GM12878 (cell line): ENCODE measurements around the gene UNK. TPM values are rescaled to one million over a fixed set of nuclear protein-coding genes. Genes with fewer than 3 reads are reported as not detected.

ENCODE experiments used
- BHLHE40 ChIP-seq, 2 experiments: fragments of 450-650 bp in 1 of 2; IDR thresholded peaks; 2 replicates each; pipeline ENCODE4 v1.6.1; 2011 to 2017; ENCODE audit warnings: low read depth in 2 of 2, borderline replicate concordance in 1 of 2, improper control_type of control experiment in 1 of 2, low read length in 1 of 2, mild to moderate bottlenecking in 1 of 2
- CTCF ChIP-seq, 3 experiments: IDR thresholded peaks in 2 of 3; conservative IDR thresholded peaks in 1 of 3; 2 replicates each; pipeline ENCODE4 v1.5.1; 2011; ENCODE audit warnings: low read depth in 3 of 3, low read length in 3 of 3, mild to moderate bottlenecking in 3 of 3, control low read depth in 2 of 3, moderate library complexity in 2 of 3, inconsistent platforms in 1 of 3, mixed read lengths in 1 of 3; ENCODE audit not compliant: control insufficient read depth in 2 of 3, insufficient read depth in 1 of 3; ENCODE audit errors: extremely low read depth in 1 of 3
- FOXM1 ChIP-seq: IDR thresholded peaks from 2 replicates; pipeline ENCODE4 v1.6.1; 2012; ENCODE audit warnings: low read depth, mild to moderate bottlenecking, inconsistent platforms, low read length, moderate library complexity
- GABPA ChIP-seq: IDR thresholded peaks from 2 replicates; pipeline ENCODE4 v1.6.1; 2014; ENCODE audit warnings: antibody characterized with exemption, low read depth, mild to moderate bottlenecking, inconsistent platforms
- MYC ChIP-seq: IDR thresholded peaks from 2 replicates; pipeline ENCODE4 v1.6.1; 2011; ENCODE audit warnings: mild to moderate bottlenecking, low read length, moderate library complexity, inconsistent platforms; ENCODE audit not compliant: insufficient read depth, insufficient replicate concordance, insufficient read length, severe bottlenecking
- NR2C2 ChIP-seq: IDR thresholded peaks from 2 replicates; pipeline ENCODE4 v1.6.1; 2011; ENCODE audit warnings: borderline replicate concordance, low read depth; ENCODE audit not compliant: control insufficient read depth, insufficient read length
- NR2F1 ChIP-seq: fragments of 450-650 bp; conservative IDR thresholded peaks from 2 replicates; pipeline ENCODE4 v1.6.1; 2017; ENCODE audit warnings: mild to moderate bottlenecking
- SIX5 ChIP-seq: IDR thresholded peaks from 2 replicates; pipeline ENCODE4 v1.6.1; 2011; ENCODE audit warnings: mild to moderate bottlenecking, low read depth, low read length, moderate library complexity; ENCODE audit not compliant: severe bottlenecking
- TCF3 ChIP-seq: IDR thresholded peaks from 2 replicates; pipeline ENCODE4 v1.6.1; 2012; ENCODE audit warnings: low read depth, mild to moderate bottlenecking, low read length, borderline replicate concordance; ENCODE audit not compliant: insufficient read depth
- ZNF24 ChIP-seq: fragments of 450-650 bp; IDR thresholded peaks from 2 replicates; pipeline ENCODE4 v1.6.1; 2017; ENCODE audit warnings: antibody characterized with exemption, mild to moderate bottlenecking
- ZNF274 ChIP-seq: IDR thresholded peaks from one replicate; pipeline ENCODE4 v1.8.0; 2011; ENCODE audit not compliant: insufficient read length, insufficient read depth
- polyA plus RNA-seq, 11 experiments: library from polyadenylated mRNA; depleted of rRNA in 4 of 11; unstranded in 6 of 11; stranded (reverse) in 5 of 11; fragments of >200 nt; fragmentation: Nextera tagmentation in 4 of 11; fragmentation: Illumina TruSeq in 1 of 11; extraction: Ambion mirVana in 4 of 11; extraction: Trizol in 1 of 11; gene quantifications; 1 replicate in 1 of 11; 2 replicates in 10 of 11; pipeline versions ENCODE4 v1.2.1 to v1.2.3, GENCODE V29; 2011 to 2016; ENCODE audit warnings: inconsistent platforms in 2 of 11, missing spikeins in 2 of 11, low read depth in 1 of 11
- total RNA-seq, 4 experiments: library from RNA; depleted of rRNA in 3 of 4; stranded (reverse); fragments of >200 nt in 3 of 4; fragmentation: Illumina TruSeq in 1 of 4; extraction: Trizol in 1 of 4; gene quantifications; 2 replicates each; pipeline versions ENCODE4 v1.2.1 to v1.2.3, GENCODE V29; 2013 to 2021
- TF ChIP-seq, protein P1 (sequence below): IDR thresholded peaks from 2 replicates; pipeline ENCODE4 v1.6.1; 2012; ENCODE audit warnings: low read length, inconsistent platforms

Gene UNK
- total and polyA plus RNA-seq, 10 of the 15 experiments (the other 5 are each of a cell fraction or from before 2014, with no cell fraction given): 8.9 to 34.5 (median 27.3) TPM

DNA sequence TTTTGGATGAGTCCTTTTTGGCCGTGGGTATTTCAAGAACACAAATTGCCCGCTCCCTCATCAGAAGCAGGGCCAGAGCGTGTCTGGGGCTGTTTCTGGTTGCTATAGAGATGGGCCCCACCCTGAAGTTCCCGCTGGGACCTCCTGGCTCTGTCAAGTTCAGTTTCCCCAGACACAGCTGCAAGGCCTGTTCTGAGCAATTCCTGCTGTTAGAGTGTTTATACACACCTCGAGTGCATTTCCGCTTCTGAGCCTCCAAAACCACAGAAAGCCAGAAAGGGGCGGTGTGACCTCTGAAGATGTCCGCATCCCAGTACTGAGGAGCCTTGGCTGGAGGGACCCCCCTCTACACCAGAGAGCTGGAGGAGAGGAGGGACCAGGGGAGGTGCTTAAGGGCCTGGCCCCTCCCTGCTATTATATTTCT, 79.9 kb downstream of the UNK start (continued):
- 0 out of 4 replicates have a peak, but pooled peaks of 1 of the 2 experiments have one; percentile 8 for TF ChIP-seq BHLHE40 (IDR thresholded peaks at IDR 0.05; ENCODE audit: borderline replicate concordance in 1 of 2, low read depth in 2 of 2, low read length in 1 of 2)
- TF ChIP-seq CTCF (IDR thresholded peaks at IDR 0.05 in 2 of 3, conservative IDR thresholded peaks at IDR 0.05 in 1 of 3; ENCODE audit: control insufficient read depth in 2 of 3, extremely low read depth in 1 of 3, insufficient read depth in 1 of 3, low read depth in 3 of 3, low read length in 3 of 3): no peak
- no peak for TF ChIP-seq NR2C2
- peak; percentile 75 for TF ChIP-seq FOXM1
- TF ChIP-seq, protein P1, sequence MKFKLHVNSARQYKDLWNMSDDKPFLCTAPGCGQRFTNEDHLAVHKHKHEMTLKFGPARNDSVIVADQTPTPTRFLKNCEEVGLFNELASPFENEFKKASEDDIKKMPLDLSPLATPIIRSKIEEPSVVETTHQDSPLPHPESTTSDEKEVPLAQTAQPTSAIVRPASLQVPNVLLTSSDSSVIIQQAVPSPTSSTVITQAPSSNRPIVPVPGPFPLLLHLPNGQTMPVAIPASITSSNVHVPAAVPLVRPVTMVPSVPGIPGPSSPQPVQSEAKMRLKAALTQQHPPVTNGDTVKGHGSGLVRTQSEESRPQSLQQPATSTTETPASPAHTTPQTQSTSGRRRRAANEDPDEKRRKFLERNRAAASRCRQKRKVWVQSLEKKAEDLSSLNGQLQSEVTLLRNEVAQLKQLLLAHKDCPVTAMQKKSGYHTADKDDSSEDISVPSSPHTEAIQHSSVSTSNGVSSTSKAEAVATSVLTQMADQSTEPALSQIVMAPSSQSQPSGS: peak; percentile 55; the same call in 1 of the 2 replicates
- TF ChIP-seq ZNF24: no peak
- TF ChIP-seq SIX5: no peak
- TF ChIP-seq TCF3: peak; percentile 95
- no peak for TF ChIP-seq NR2F1
- no peak for TF ChIP-seq GABPA
- TF ChIP-seq MYC: no peak
- TF ChIP-seq ZNF274: no peak
